Fibroblast of lung (primary cell): ENCODE measurements around the gene NEO1. TPM values are rescaled to one million over a fixed set of nuclear protein-coding genes. Genes with fewer than 3 reads are reported as not detected.

ENCODE experiments used
- DNase-seq, 2 donors: peaks; one replicate each; pipeline versions ENCODE4 v3.0.0 to v3.0.0-alpha.2; 2010; ENCODE audit warnings: low read depth in 2 of 2
- H2AFZ ChIP-seq: 2 replicates; pipeline ENCODE4 v1.5.1; 2012; ENCODE audit warnings: low read length, control low read depth, inconsistent platforms
- H3K27ac ChIP-seq: 2 replicates; pipeline ENCODE4 v1.5.1; 2011; ENCODE audit warnings: low read length, control low read depth; ENCODE audit not compliant: insufficient read depth
- H3K27me3 ChIP-seq: 2 replicates; pipeline ENCODE4 v1.5.1; 2011; ENCODE audit warnings: mild to moderate bottlenecking, low read length; ENCODE audit not compliant: control insufficient read depth, insufficient read depth
- H3K36me3 ChIP-seq: 2 replicates; pipeline ENCODE4 v1.5.1; 2011; ENCODE audit warnings: low read length; ENCODE audit not compliant: control insufficient read depth, insufficient read depth
- H3K4me1 ChIP-seq: 2 replicates; pipeline ENCODE4 v1.5.1; 2011; ENCODE audit warnings: low read length; ENCODE audit not compliant: control insufficient read depth, insufficient read depth; ENCODE audit errors: extremely low read depth
- H3K4me2 ChIP-seq: 2 replicates; pipeline ENCODE4 v1.5.1; 2011; ENCODE audit warnings: low read length, control low read depth; ENCODE audit not compliant: insufficient read depth; ENCODE audit errors: extremely low read depth
- H3K4me3 ChIP-seq, 4 experiments: fragments of 200-600 bp in 1 of 4; sonication (generic) in 1 of 4; replicated peaks in 1 of 4; 2 replicates each; pipeline ENCODE4 v1.5.1; 2011 to 2016; ENCODE audit warnings: low read length in 4 of 4, low read depth in 3 of 4, mild to moderate bottlenecking in 3 of 4, control low read depth in 2 of 4, inconsistent platforms in 1 of 4, mixed read lengths in 1 of 4; ENCODE audit not compliant: insufficient read depth in 1 of 4; ENCODE audit errors: control extremely low read depth in 1 of 4
- H3K79me2 ChIP-seq: 2 replicates; pipeline ENCODE4 v1.5.1; 2012; ENCODE audit warnings: mild to moderate bottlenecking, low read length, inconsistent platforms; ENCODE audit not compliant: control insufficient read depth, insufficient read depth
- H3K9ac ChIP-seq: 2 replicates; pipeline ENCODE4 v1.5.1; 2011; ENCODE audit warnings: mild to moderate bottlenecking, low read length, control low read depth; ENCODE audit not compliant: insufficient read depth
- H3K9me3 ChIP-seq: 2 replicates; pipeline ENCODE4 v1.5.1; 2012; ENCODE audit warnings: low read depth, low read length; ENCODE audit not compliant: control insufficient read depth, insufficient read depth
- H4K20me1 ChIP-seq: 2 replicates; pipeline ENCODE4 v1.5.1; 2011; ENCODE audit warnings: low read length; ENCODE audit not compliant: control insufficient read depth, insufficient read depth; ENCODE audit errors: extremely low read depth
- CTCF ChIP-seq, 2 donors: IDR thresholded peaks in 1 of 2; conservative IDR thresholded peaks in 1 of 2; 1 replicate in 1 of 2; 2 replicates in 1 of 2; pipeline ENCODE4 v1.5.1; 2011 to 2012; ENCODE audit warnings: low read length in 2 of 2, control low read depth in 1 of 2, inconsistent platforms in 1 of 2, low read depth in 1 of 2, mild to moderate bottlenecking in 1 of 2
- EZH2 ChIP-seq: IDR thresholded peaks from 2 replicates; pipeline ENCODE4 v1.5.1; 2012; ENCODE audit warnings: low read length, control low read depth, mild to moderate bottlenecking; ENCODE audit errors: missing control alignments
- polyA plus RNA-seq, 2 donors: library from polyadenylated mRNA; depleted of rRNA in 1 of 2; stranded (reverse) in 1 of 2; unstranded in 1 of 2; fragments of >200 nt; gene quantifications; 2 replicates each; pipeline ENCODE4 v1.2.1, GENCODE V29; 2011 to 2012; ENCODE audit warnings: missing spikeins in 1 of 2
- total RNA-seq: library from RNA; depleted of rRNA; stranded (reverse); fragments of >200 nt; gene quantifications from 2 replicates; pipeline ENCODE4 v1.2.1, GENCODE V29; 2014

NEO1 gene
- total and polyA plus RNA-seq, 2 donors (not counting 1 experiment from before 2014, with no cell fraction given) = 6.2 to 19.3 TPM

- Histone ChIP-seq H4K20me1 (no peaks in the 10 kb centered on the region), H3K36me3 (no peaks in the 10 kb centered on the region), H3K27ac (no peak overlapping the region), H3K4me2 (no peak overlapping the region), H3K27me3 (no peaks in the 10 kb centered on the region), H3K4me1 (no peaks in the 10 kb centered on the region), H3K4me3 (no peak overlapping the region), H3K79me2 (no peaks in the 10 kb centered on the region), H2AFZ (no peak overlapping the region), H3K9me3 (no peaks in the 10 kb centered on the region), H3K9ac (no peak overlapping the region)
- DNase-seq = no peak
- TF ChIP-seq CTCF (conservative IDR thresholded peaks at IDR 0.05 in 1 of 2, IDR thresholded peaks at IDR 0.05 in 1 of 2; ENCODE audit: low read depth in 1 of 2, low read length in 2 of 2) (no peak), EZH2 (no peak)
Observed at GRCh38 chr15:73074241-73074640, 22.0 kb downstream of the NEO1 start.

GRCh38 chr15:73075160-73075859 lies 23.0 kb downstream of the NEO1 start:
- no peaks in the 10 kb centered on the region for H3K36me3 ChIP-seq
- H3K9me3 ChIP-seq = no peaks in the 10 kb centered on the region
- no peak for TF ChIP-seq EZH2
- TF ChIP-seq CTCF (conservative IDR thresholded peaks at IDR 0.05 in 1 of 2, IDR thresholded peaks at IDR 0.05 in 1 of 2; ENCODE audit: low read depth in 1 of 2, low read length in 2 of 2) = no peak
- no peaks in the 10 kb centered on the region for H3K27me3 ChIP-seq
- H3K4me3 ChIP-seq = no peak overlapping the region
- peak in 1 of 2 donors; percentile 20 for DNase-seq
- peak overlapping the region; percentile 46 for H3K4me2 ChIP-seq
- no peaks in the 10 kb centered on the region for H3K79me2 ChIP-seq
- H4K20me1 ChIP-seq = no peaks in the 10 kb centered on the region
- H3K4me1 ChIP-seq = no peaks in the 10 kb centered on the region
- H3K9ac ChIP-seq = no peak overlapping the region
- H3K27ac ChIP-seq = no peak overlapping the region
- no peak overlapping the region for H2AFZ ChIP-seq

GRCh38 chr15:73078291-73078690 lies 26.0 kb downstream of the NEO1 start:
- Histone ChIP-seq H3K27ac (no peak overlapping the region), H4K20me1 (no peaks in the 10 kb centered on the region), H3K4me3 (no peak overlapping the region), H3K9ac (no peak overlapping the region), H3K4me1 (no peaks in the 10 kb centered on the region), H3K36me3 (no peaks in the 10 kb centered on the region), H3K27me3 (no peaks in the 10 kb centered on the region), H3K79me2 (no peaks in the 10 kb centered on the region), H3K4me2 (no peak overlapping the region), H3K9me3 (no peaks in the 10 kb centered on the region), H2AFZ (no peak overlapping the region)
- no peak for DNase-seq
- TF ChIP-seq EZH2 (no peak), CTCF (conservative IDR thresholded peaks at IDR 0.05 in 1 of 2, IDR thresholded peaks at IDR 0.05 in 1 of 2; ENCODE audit: low read depth in 1 of 2, low read length in 2 of 2) (no peak)
